T-cell (primary cell): ENCODE results near the gene ZBTB33. TPM values are rescaled to one million over a fixed set of nuclear protein-coding genes. Genes with fewer than 3 reads are reported as not detected.

Experiments
- total RNA-seq, 35 experiments: library from RNA in 6 of 35; stranded (reverse) in 6 of 35; fragments of 120-200 nt in 1 of 35; gene quantifications; one replicate each; pipeline versions ENCODE4 v1.2.1 to v1.2.4 and lab custom pipeline; 2013 to 2026

The ZBTB33 gene
- total RNA-seq, 5 donors from 2014 or later (not counting 1 experiment from before 2014, with no cell fraction given) = 20.9 to 25.7 (median 22.1) TPM

Other genes with a start within 250 kb of the ZBTB33 start
- under 1 TPM in 1 of 5 donors, not detected in 4; 0.16 TPM for gene RHOXF2B, start 173.1 kb upstream of the ZBTB33 start, total RNA-seq
- 1 to 10 TPM in 2 of 5 donors, under 1 TPM in 3; 0.60 to 1.5 (median 0.85) TPM for gene RHOXF1, start 134.9 kb upstream of the ZBTB33 start, total RNA-seq
- gene RHOXF2, start 92.2 kb upstream of the ZBTB33 start, total RNA-seq = under 1 TPM in 2 of 5 donors, not detected in 3; 0.09 to 0.10 TPM
- under 1 TPM in 2 of 5 donors, not detected in 3; 0.13 to 0.14 TPM for gene TMEM255A, start 60.6 kb downstream of the ZBTB33 start, total RNA-seq
- gene ATP1B4, start 111.3 kb downstream of the ZBTB33 start, total RNA-seq = not detected
- gene LAMP2, start 218.5 kb downstream of the ZBTB33 start, total RNA-seq = 10 to 100 TPM; 21.5 to 32.2 (median 31.5) TPM